HEK293 (cell line): ENCODE data around the gene CYP27B1.

ENCODE experiments used
- BCL6B ChIP-seq: fragments of 450-650 bp; formaldehyde crosslinking; IDR thresholded peaks from 2 replicates; pipeline ENCODE4 v1.5.1; 2017; ENCODE audit warnings: missing biosample characterization, missing genetic modification characterization
- HOXD13 ChIP-seq: sonication (generic); formaldehyde crosslinking; IDR thresholded peaks from 2 replicates; pipeline ENCODE4 v1.8.0; 2022; ENCODE audit warnings: missing genetic modification reagents, borderline replicate concordance
- TSHZ1 ChIP-seq: fragments of 450-650 bp; formaldehyde crosslinking; IDR thresholded peaks from 2 replicates; pipeline ENCODE4 v1.5.1; 2016; ENCODE audit warnings: missing biosample characterization, missing genetic modification characterization, borderline replicate concordance
- ZNF132 ChIP-seq: fragments of 450-650 bp; formaldehyde crosslinking; IDR thresholded peaks from 2 replicates; pipeline ENCODE4 v1.5.1; 2017; ENCODE audit warnings: missing biosample characterization, missing genetic modification characterization, borderline replicate concordance
- ZNF155 ChIP-seq: fragments of 450-650 bp; formaldehyde crosslinking; IDR thresholded peaks from 2 replicates; pipeline ENCODE4 v1.5.1; 2016; ENCODE audit warnings: missing biosample characterization, missing genetic modification characterization
- ZNF366 ChIP-seq: fragments of 450-650 bp; formaldehyde crosslinking; conservative IDR thresholded peaks from 2 replicates; pipeline ENCODE4 v1.5.1; 2016; ENCODE audit warnings: missing biosample characterization, missing genetic modification characterization
- ZNF394 ChIP-seq: fragments of 450-650 bp; formaldehyde crosslinking; IDR thresholded peaks from 2 replicates; pipeline ENCODE4 v1.5.1; 2016; ENCODE audit warnings: missing biosample characterization, missing genetic modification characterization, mild to moderate bottlenecking, moderate library complexity, borderline replicate concordance
- ZNF398 ChIP-seq: fragments of 450-650 bp; formaldehyde crosslinking; IDR thresholded peaks from 2 replicates; pipeline ENCODE4 v1.5.1; 2017; ENCODE audit warnings: missing biosample characterization, missing genetic modification characterization
- ZNF48 ChIP-seq: fragments of 450-650 bp; formaldehyde crosslinking; IDR thresholded peaks from 2 replicates; pipeline ENCODE4 v1.5.1; 2016; ENCODE audit warnings: missing biosample characterization, missing genetic modification characterization
- ZNF548 ChIP-seq: fragments of 450-650 bp; formaldehyde crosslinking; IDR thresholded peaks from 2 replicates; pipeline ENCODE4 v1.5.1; 2016; ENCODE audit warnings: missing biosample characterization, missing genetic modification characterization
- ZNF585B ChIP-seq: fragments of 450-650 bp; formaldehyde crosslinking; IDR thresholded peaks from 2 replicates; pipeline ENCODE4 v1.5.1; 2016; ENCODE audit warnings: missing biosample characterization, missing genetic modification characterization
- ZNF621 ChIP-seq: fragments of 450-650 bp; formaldehyde crosslinking; IDR thresholded peaks from 2 replicates; pipeline ENCODE4 v1.5.1; 2017; ENCODE audit warnings: missing biosample characterization, missing genetic modification characterization
- ZNF704 ChIP-seq: fragments of 450-650 bp; formaldehyde crosslinking; IDR thresholded peaks from 2 replicates; pipeline ENCODE4 v1.5.1; 2016; ENCODE audit warnings: missing biosample characterization, missing genetic modification characterization
- ZSCAN18 ChIP-seq: fragments of 450-650 bp; formaldehyde crosslinking; IDR thresholded peaks from 2 replicates; pipeline ENCODE4 v1.5.1; 2016; ENCODE audit warnings: missing biosample characterization, missing genetic modification characterization
- TF ChIP-seq, protein P1 (sequence below): fragments of 450-650 bp; formaldehyde crosslinking; IDR thresholded peaks from 2 replicates; pipeline ENCODE4 v1.5.1; 2016; ENCODE audit warnings: missing biosample characterization, missing genetic modification characterization
- TF ChIP-seq, protein P2 (sequence below): fragments of 450-650 bp; formaldehyde crosslinking; IDR thresholded peaks from 2 replicates; pipeline ENCODE4 v1.5.1; 2016; ENCODE audit warnings: missing biosample characterization, missing genetic modification characterization
- TF ChIP-seq, protein P3 (sequence below): fragments of 450-650 bp; formaldehyde crosslinking; IDR thresholded peaks from 2 replicates; pipeline ENCODE4 v1.5.1; 2016; ENCODE audit warnings: missing biosample characterization, missing genetic modification characterization
- TF ChIP-seq, protein P4 (sequence below): fragments of 450-650 bp; formaldehyde crosslinking; IDR thresholded peaks from 2 replicates; pipeline ENCODE4 v1.5.1; 2016; ENCODE audit warnings: missing biosample characterization, missing genetic modification characterization, borderline replicate concordance

The CYP27B1 gene

GRCh38 chr12:57726151-57726883 is 40.6 kb downstream of the CYP27B1 start (continued):
- TF ChIP-seq ZNF398 (tag by site-specific recombination) (peak; percentile 68), BCL6B (tag by site-specific recombination) (no peak), TSHZ1 (tag by site-specific recombination) (0 out of 2 replicates have a peak, but pooled peaks have one; percentile 40), ZNF548 (no peak), ZSCAN18 (tag by site-specific recombination) (peak; percentile 72; the same call in 1 of the 2 replicates), ZNF48 (tag by site-specific recombination) (no peak), ZNF155 (tag by site-specific recombination) (no peak), ZNF366 (no peak), HOXD13 (CRISPR knock-in tag) (peak; percentile 26; the same call in 1 of the 2 replicates), ZNF585B (tag by site-specific recombination) (0 out of 2 replicates have a peak, but pooled peaks have one; percentile 8), ZNF132 (tag by site-specific recombination) (no peak), ZNF394 (tag by site-specific recombination) (peak; percentile 54; the same call in 1 of the 2 replicates), ZNF704 (tag by site-specific recombination) (no peak), ZNF621 (tag by site-specific recombination) (no peak)
- TF ChIP-seq, protein P1, sequence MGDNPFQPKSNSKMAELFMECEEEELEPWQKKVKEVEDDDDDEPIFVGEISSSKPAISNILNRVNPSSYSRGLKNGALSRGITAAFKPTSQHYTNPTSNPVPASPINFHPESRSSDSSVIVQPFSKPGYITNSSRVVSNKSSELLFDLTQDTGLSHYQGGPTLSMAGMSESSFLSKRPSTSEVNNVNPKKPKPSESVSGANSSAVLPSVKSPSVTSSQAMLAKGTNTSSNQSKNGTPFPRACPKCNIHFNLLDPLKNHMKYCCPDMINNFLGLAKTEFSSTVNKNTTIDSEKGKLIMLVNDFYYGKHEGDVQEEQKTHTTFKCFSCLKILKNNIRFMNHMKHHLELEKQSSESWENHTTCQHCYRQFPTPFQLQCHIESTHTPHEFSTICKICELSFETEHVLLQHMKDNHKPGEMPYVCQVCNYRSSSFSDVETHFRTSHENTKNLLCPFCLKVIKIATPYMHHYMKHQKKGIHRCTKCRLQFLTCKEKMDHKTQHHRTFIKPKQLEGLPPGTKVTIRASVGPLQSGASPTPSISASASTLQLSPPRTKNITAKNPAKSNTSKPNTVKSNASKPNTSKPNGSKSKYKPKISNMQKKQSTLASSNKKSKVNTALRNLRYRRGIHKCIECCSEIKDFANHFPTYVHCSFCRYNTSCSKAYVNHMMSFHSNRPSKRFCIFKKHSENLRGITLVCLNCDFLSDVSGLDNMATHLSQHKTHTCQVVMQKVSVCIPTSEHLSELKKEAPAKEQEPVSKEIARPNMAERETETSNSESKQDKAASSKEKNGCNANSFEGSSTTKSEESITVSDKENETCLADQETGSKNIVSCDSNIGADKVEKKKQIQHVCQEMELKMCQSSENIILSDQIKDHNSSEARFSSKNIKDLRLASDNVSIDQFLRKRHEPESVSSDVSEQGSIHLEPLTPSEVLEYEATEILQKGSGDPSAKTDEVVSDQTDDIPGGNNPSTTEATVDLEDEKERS (tag by site-specific recombination), result no peak
- TF ChIP-seq, protein P2, sequence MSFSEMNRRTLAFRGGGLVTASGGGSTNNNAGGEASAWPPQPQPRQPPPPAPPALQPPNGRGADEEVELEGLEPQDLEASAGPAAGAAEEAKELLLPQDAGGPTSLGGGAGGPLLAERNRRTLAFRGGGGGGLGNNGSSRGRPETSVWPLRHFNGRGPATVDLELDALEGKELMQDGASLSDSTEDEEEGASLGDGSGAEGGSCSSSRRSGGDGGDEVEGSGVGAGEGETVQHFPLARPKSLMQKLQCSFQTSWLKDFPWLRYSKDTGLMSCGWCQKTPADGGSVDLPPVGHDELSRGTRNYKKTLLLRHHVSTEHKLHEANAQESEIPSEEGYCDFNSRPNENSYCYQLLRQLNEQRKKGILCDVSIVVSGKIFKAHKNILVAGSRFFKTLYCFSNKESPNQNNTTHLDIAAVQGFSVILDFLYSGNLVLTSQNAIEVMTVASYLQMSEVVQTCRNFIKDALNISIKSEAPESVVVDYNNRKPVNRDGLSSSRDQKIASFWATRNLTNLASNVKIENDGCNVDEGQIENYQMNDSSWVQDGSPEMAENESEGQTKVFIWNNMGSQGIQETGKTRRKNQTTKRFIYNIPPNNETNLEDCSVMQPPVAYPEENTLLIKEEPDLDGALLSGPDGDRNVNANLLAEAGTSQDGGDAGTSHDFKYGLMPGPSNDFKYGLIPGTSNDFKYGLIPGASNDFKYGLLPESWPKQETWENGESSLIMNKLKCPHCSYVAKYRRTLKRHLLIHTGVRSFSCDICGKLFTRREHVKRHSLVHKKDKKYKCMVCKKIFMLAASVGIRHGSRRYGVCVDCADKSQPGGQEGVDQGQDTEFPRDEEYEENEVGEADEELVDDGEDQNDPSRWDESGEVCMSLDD (tag by site-specific recombination), result peak; percentile 99
- TF ChIP-seq, protein P3, sequence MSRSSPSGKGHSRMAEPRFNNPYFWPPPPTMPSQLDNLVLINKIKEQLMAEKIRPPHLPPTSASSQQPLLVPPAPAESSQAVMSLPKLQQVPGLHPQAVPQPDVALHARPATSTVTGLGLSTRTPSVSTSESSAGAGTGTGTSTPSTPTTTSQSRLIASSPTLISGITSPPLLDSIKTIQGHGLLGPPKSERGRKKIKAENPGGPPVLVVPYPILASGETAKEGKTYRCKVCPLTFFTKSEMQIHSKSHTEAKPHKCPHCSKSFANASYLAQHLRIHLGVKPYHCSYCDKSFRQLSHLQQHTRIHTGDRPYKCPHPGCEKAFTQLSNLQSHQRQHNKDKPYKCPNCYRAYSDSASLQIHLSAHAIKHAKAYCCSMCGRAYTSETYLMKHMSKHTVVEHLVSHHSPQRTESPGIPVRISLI (tag by site-specific recombination), result no peak
- TF ChIP-seq, protein P4, sequence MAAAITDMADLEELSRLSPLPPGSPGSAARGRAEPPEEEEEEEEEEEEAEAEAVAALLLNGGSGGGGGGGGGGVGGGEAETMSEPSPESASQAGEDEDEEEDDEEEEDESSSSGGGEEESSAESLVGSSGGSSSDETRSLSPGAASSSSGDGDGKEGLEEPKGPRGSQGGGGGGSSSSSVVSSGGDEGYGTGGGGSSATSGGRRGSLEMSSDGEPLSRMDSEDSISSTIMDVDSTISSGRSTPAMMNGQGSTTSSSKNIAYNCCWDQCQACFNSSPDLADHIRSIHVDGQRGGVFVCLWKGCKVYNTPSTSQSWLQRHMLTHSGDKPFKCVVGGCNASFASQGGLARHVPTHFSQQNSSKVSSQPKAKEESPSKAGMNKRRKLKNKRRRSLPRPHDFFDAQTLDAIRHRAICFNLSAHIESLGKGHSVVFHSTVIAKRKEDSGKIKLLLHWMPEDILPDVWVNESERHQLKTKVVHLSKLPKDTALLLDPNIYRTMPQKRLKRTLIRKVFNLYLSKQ (tag by site-specific recombination), result no peak
